Activated CD4-positive, alpha-beta T cell treated with anti-CD3 and anti-CD28 coated beads for 24 hours (primary cell): Measurements from ENCODE around the gene ST6GALNAC1.

Experiments
- DNase-seq, 2 donors: peaks; one replicate each; pipeline ENCODE4 v3.0.0-alpha.2; 2020; ENCODE audit warnings: low read depth in 2 of 2

Gene ST6GALNAC1, protein sequence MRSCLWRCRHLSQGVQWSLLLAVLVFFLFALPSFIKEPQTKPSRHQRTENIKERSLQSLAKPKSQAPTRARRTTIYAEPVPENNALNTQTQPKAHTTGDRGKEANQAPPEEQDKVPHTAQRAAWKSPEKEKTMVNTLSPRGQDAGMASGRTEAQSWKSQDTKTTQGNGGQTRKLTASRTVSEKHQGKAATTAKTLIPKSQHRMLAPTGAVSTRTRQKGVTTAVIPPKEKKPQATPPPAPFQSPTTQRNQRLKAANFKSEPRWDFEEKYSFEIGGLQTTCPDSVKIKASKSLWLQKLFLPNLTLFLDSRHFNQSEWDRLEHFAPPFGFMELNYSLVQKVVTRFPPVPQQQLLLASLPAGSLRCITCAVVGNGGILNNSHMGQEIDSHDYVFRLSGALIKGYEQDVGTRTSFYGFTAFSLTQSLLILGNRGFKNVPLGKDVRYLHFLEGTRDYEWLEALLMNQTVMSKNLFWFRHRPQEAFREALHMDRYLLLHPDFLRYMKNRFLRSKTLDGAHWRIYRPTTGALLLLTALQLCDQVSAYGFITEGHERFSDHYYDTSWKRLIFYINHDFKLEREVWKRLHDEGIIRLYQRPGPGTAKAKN

DNA sequence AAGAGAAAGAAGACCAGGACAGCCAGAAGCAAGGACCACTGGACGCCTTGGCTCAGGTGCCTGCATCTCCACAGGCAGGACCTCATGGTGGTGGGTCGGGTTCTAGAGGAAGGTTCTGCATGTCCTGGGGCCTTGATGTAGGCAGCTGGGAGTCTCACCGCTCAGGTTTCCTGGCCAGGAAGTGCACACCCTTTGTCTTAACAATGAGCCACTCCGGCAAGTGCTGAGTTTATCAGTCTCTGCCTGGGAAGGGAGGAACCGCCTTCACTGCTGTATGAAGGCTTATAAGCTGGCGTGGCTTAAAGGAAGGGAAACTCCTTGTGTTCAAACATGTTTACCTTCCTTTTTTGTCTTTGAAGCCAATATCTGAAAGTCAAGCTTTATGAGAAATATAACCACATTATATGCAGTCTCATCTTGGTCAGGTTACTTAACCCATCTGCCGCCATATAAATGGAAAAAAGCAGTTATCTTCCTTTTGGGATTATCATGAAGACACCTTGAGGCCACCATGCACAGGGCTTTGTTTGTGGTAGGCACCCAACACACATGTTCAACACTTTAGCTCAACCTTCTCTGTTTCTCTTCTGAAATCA is at the start of gene ST6GALNAC1:
ST6GALNAC1 (minus strand) TSS at position 205 of the 596 bp plus-strand sequence; CDS start at position 86, 119 bp downstream.
- DNase-seq, result peak in 1 of 2 donors; percentile 6

DNA sequence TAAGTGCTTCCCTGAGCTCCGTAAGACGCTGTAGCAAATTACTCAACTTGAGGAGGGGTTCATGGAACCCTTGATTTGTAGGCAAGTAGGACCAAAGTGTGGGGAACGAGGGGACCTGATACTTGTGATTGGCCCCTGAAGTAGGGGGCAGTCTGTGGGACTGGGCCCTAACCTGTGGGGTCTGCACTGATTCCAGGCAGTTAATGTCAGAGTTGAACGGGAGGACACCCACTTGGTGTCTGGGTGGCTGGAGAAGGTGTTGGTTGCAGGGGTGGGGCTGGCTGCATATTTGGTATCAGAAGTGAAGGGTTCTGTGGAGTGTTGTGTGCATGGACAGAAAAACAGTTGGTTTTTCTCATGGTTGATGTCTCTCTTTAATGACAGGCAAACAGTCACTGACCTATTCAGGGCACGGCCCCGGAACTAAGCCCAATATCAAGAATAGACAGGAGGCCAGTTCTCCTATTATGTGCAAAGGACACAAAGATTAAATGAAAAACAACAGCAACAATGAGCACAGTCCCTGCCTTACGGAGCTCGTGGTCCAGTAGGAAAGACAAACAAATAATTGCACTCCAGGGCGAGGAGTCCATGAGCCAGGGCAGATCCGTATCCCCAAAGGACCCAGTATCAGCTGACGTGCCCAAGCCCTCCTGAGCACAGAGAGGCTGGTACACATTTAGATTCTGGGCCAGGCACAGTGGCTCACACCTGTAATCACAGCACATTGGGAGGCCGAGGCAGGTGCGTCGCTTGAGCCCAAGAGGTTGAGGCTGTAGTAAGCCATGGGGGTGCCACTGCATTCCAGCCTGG is 48.0 kb upstream of the ST6GALNAC1 start:
- DNase-seq, result no peak

DNA sequence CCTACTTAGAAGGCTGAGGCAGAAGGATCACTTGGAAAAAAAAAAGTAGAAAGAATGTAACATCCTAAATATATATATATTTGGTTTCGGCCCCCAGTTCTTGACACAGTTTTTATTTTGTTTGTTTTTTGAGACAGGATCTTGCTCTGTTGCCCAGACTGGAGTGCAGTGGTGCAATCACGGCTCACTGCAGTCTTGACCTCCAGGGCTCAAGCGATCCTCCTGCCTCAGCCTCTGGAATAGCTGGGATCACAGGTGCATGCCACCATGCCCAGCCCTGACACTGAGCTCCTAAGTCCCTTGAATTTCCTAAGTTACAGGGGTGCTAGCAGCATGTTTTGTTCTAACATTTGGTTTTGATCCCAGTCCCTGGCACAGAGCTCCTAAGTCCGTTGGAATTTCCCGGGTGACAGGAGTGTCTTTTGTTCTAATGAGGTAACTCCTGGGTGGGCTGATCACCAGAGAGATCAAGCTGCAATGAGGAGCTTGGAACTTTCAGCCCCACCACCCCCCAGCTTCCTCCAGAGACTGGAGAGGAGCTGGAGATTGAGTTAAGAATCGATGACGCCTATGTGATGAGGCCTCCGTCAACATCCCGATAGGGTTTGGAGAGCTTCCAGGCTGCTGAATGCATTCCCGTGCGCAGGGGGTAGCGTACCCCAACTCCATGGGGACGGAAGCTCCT is 47.2 kb upstream of the ST6GALNAC1 start:
- no peak for DNase-seq

DNA sequence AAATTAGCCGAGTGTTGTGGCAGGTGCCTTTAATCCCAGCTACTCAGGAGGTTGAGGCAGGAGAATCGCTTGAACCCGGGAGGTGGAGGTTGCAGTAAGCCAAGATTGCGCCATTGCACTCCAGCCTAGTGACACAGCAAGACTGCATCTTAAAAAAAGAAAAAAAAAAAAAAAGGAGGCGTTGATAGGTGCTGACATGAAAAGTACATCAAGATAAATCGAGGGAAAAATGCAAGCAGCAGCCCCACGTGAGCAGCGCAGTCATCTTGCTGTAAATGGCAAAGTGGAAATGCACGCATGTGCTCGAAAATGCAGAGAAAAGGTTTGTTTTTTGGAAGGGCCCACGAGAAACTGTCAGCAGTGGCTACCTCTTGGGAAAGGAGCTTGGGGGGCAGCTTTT is 46.3 kb upstream of the ST6GALNAC1 start:
- DNase-seq, result no peak

DNA sequence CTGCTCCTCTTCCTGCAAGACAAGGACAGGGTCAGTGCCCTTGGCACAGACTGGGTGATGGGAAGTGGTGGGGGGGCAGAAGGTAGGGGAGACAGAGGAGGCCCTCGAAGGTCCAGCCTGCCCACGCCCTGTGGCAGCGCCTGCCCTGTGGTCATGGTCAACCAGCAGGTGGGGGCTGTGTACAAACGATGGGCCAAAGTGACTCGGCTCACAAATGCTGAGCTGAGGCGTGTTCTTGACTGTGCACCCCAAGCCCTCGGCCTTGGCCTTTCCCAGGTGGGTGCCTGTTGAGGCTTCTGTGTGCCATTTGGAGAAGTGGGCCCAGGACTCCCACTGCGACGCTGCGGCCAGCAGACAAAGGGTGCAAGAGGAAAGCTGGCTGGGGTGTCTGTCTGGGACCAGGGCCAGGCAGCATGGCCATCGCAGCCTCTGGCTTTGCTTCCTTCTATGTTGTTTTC is 44.6 kb upstream of the ST6GALNAC1 start:
- DNase-seq, result no peak

DNA sequence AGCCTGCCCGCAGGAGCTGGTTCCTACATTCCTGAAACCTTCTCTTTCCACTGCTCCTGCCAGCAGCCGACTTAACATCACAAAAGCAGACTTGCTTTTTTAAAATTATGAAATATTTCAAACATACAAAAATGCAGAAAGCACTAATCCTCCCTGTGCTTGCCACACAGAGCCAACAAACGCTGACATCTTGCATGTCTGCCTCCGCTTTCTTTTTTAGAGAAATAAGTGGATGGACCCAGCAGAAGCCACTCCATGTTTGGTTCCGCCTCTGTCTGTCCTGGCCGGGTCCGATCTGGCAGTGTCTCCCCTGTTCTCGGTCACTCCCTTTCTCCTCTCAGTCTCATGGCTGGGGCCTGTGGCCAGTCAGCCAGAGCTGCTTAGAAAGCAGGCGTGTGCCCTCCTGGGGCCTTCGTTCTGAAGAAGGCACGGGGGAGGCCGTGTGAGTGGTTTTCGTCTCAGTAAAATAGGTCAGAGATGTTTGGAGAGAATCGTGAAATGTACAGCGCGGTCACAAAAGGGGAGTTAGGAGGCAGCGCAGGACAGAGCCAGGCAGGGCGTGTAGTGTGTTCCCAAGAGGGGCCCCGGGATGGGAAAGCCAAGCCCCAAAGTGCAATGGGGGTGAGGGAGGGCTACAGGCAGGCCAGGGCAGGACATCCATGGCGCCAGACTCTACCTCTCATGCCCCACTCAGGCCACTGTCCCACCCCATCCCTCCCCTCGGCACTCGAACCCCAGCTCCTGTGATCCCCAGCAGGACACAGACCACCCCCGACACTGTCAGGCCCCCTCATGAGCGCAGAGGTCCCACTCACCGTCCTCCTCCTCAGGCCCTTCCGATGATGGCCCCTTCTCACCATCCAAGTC is 44.0 kb upstream of the ST6GALNAC1 start:
- DNase-seq, result no peak

DNA sequence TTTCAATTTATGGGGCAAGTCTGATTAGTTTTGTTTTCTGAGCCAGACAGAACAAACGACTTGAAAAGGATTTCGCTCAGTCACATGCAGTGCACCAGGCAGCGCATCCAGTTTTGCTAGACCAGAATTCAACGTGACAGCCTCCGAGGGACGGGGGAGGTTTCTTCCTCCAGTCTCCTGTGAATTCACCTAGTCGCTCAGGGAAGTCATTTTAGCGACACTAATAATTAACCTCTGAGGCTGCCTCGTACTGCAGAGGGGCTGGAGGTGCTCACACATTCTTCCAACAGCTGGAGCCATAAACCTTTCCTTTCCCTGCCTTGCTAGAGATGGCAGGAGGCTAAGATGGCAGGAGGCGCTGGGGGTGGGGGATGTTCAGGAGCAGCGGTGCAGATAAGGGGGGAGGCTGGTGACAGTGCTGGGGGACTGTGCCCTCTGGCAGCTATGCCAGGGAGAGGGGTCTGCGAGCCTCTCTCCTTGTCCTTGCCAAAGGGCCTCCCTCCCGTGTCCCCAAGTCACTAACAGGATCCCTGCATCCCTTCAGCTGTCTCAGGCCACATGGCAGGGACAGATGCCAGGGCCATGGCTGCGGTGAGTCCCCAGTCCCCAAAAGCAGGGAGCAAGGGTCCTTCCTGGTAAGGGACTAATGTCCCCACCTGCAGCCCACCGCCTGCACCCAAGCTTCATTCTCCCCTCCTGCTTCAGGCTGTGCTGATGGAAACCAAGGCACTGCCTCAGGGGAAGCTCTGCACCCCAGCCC is 43.2 kb upstream of the ST6GALNAC1 start:
- no peak for DNase-seq

DNA sequence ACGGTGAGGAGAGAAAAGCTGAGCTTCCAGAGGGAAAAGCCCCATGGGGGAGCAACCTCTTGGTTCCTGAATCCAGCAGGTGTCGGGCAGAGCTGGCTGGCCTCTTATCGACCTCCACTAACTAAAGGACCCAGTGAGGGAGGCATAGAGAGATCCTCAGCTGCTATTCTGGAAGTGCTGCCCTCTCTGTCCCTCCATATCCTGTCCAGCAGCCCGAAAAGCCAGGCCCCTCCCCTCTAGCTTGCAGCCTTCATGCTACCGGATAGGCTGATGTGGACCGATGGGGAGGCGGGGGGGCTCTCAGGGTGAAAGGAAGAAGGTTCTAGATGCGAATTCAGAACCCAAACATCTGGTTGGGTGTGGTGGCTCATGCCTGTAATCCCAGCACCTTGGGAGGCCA is 42.3 kb upstream of the ST6GALNAC1 start:
- DNase-seq, result no peak

DNA sequence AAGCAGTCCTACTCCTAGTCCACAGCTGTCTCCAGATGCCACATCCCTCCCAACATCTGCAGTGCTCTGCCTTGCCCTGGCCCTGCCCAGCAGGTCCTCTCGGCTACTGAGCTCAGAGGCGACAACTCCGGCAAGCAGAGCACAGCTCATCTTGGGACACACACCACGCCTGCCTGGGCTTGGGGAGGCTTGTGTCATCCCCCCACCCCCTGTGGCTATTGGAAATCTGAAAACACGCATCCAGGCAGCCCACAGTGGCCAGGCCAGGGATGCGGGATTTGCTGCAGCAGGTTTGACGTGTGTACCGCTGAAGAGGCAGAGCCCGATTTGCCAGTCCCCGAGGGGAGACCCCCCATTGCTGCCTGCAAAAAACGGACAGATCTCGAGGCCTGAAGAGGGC is 41.8 kb upstream of the ST6GALNAC1 start:
- DNase-seq, result no peak

DNA sequence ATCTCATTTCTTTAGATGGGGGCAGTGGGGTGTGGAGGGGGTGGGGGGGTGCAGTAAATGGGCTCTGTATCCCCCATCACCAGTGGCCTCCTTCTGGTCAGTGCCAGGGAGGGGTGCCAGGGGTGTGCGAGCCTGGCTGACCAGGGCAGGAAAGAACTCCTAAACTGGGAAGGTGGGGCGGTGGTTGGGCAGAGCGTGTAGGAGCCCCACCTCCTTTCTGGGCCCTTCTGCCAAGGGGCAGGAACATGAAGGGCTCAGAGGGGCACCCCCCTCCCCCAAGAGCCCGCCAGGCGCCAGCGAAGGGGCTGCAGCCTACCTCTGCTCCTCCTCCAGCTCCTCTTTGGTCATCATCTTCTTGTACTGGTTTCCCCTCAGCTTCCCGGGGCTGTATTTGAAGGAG is 41.2 kb upstream of the ST6GALNAC1 start:
- DNase-seq, result no peak

DNA sequence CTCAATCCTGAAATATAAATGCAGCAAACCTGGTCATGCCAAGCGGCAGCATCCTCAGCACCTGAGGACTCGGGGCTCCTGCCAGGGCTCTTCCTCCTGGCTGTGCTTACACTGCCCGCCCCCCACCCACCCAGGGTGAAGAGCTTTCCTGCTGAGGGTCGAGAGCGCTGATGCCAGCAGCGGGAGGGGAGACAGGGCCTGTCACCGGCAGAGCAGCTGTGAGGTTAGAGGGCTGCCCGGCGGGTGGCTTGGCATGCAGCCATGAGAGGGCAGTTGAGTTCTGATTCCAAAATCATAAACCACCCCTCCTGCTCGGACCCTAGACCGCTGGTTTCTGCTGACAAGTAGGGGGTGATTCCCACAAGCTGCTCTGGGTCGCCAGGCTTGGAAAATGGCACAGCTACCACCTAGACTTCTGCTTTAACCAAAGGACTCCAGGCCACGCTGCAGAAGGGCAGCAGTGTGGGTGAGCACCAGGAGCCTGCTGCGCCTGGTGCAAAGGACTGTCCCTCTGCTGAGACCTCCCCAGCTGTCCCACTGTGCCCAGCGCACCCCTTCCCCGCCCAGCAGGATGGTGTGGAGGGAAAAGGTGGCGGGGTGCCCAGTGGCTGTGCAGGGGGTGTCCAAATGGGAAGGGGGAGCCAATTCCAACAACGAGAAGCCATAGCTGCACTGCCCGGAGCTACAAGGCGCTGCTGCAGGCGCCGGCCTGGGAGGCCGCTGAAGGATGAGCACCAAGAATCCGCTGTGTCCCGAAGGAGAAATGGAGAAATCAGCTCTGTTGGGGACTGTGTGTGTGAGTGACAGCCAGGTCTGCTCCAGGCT is 40.6 kb upstream of the ST6GALNAC1 start:
- no peak for DNase-seq

DNA sequence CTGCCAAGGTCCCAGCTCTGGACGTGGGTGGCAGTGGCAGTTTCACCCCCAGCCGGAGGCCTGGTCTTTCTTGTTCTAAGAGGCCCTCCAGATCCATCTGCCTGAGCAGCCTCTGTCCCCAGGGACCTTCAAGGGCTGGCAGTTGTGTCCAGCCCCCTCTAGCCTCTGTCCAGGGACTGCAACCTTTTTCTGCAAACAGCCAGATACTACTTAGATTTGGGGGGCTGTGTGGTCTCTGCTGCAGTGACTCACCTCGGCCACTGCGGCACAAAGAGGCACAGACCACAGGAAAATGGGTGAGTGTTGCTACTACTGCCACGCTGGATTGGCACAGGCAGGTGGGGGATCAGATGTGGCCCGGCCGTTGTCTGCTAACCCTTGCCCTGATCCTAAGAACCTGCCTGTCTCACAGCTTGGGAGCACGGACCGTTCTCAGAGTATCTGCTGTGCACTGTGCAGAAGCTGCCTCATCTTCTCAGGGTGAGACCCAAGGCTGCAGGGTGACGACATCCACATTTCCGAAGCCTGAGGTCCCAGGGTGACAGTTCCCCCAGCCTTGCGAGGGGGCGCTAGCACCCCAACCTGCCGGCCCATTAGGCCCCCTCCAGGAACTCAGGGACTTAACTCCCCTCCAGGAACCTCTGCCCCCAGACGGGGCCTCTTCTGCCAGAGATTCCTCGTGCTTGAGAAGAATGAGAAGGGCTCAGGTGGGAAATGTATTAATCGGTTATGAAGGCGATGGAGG is 39.6 kb upstream of the ST6GALNAC1 start:
- no peak for DNase-seq

DNA sequence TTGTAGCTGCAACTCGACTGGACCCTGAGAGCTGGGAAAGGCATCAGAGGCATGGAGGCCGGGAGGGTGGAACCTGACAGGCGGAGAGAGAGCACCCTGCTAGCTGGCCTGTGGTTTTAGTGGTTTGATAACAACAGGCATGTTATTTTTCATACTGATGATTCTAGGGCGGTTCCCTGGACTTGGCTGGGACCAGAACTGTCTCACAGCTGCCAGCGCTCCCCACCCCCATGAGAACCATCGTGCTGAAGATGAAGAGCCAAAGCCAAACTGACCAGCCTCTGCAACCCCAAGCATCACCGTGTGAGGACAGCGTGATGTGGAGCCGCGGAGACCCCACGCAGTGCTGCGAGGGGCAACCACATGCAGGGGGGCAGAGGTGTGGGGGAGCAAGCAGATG is 38.7 kb upstream of the ST6GALNAC1 start:
- DNase-seq, result no peak

DNA sequence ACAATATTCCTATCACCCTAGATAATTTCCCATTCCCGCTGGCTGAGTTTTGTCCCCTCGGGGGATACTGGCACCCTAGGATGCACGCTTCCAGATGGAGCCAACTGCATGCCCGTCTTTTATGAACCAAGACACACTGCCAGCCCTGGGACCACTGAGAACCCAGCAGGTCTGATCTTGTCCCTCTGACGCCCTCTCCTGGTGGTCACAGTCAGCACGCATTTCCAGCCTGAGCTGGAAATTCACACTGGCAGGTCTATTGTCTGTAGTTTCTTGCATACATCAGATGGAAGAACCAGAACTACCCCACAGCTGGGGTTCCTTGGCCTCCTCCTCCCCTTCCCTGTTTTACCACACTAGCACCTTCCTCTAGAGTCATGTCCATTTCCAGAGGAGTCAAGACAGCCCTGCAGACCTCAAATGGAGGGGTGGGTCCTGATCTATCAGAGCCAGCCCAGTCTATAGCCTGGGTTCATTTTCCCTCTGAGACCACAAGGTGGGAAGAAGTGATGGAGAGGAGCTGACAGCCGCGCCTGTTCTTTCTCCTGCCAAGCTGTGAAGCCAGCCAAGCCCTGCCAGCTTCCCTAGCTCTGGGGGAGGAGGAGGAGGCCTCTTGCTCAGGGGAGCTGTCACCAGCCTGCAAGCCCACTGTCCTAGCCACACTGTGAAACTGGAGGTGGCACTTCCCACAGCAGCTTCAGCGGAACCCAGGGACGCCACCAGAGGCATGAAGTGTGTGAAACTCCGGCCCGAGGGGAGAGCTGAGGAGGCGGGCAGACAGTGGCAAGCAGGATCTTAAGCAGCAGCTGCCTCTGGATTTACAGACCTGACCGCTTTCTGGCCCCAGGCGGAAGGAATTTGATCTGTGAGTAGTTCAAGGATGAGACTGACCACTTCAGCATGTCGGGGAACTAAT is 37.9 kb upstream of the ST6GALNAC1 start:
- peak; percentile 51 for DNase-seq

DNA sequence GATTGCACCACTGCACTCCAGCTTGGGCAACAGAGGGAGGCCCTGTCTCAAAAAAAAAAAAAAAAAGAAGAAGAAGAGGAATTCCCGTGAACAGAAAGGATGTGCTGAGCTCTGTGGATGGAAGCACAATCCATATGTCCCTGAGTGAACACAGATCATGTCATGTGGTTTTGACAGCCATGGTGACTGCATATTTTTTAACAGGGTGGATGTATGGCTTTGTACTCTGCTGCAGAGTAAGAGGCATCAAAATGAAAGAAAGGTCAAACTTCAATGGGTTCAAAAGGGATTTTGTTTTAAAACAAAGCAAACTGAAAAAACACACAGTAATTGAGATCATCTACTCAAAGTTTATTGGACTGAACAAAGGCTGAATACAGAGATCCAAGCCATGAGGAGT is 35.7 kb upstream of the ST6GALNAC1 start:
- no peak for DNase-seq

DNA sequence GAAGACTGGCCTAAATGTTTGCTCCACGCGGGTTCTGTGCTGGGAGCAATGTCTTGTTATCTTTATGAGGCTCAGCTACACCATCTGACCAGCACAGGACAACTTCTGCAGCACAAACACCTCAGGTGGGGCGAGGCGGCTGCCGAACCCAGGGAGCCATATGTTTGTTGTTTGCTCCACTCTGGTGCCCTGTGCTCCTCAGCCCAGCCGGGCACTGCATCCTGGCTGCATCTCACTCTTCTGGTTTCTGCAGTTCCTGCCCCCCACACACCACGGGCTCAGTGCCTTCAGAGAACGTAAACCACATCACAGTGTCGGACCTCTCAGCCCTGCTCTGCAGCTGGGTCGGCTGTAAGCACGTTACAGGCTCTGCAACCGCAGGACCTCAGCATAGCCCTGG is 34.8 kb upstream of the ST6GALNAC1 start:
- no peak for DNase-seq

DNA sequence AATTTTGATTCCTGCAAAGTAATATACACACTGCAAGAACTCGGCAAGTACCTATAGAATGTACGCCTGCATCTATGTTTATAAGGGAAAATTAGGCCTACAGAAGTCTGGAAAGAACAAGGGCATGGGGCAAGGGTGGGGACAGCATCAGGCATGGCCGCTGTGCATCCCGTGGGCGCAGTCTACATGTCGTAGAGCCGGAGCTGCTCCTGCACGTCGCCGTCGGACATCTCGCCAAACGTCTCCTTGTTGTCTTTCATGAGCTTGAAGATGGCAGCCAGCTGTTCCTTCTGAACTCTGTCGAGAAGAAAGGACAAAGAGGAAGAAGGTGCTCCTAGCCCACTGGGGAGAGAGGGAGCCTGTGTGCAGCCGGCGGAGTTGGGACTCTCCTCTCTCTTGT is 33.8 kb upstream of the ST6GALNAC1 start:
- DNase-seq, result no peak
